WTC11 (cell line): Measurements from ENCODE around the gene ADARB2. TPM values are rescaled to one million over a fixed set of nuclear protein-coding genes. Genes with fewer than 3 reads are reported as not detected.

ENCODE experiments used
- ATAC-seq: fragments of 200-7000 bp; cut with Tn5 transposase; 2 replicates; pipeline ENCODE4 v1.10.0; 2021; ENCODE audit warnings: mild to moderate bottlenecking, moderate library complexity
- CTCF ChIA-PET: fragments of 300-600 bp; sonication (Branson Sonifier 250); formaldehyde crosslinking; loops from one replicate; lab custom pipeline; 2021; ENCODE audit warnings: antibody characterized with exemption; lab: Charles Lee
- POLR2A ChIA-PET: fragments of 350-600 bp; sonication (Branson Sonifier 250); formaldehyde crosslinking; loops from one replicate; lab custom pipeline; 2021; ENCODE audit warnings: antibody characterized with exemption; lab: Charles Lee
- DNase-seq: peaks from one replicate; pipeline ENCODE4 v3.0.0; 2021; ENCODE audit warnings: low spot score
- H3K27ac Mint-ChIP-seq: 2 replicates; pipeline ENCODE4 v1.8.0; 2021; ENCODE audit warnings: mixed read lengths
- H3K27me3 Mint-ChIP-seq: 2 replicates; pipeline ENCODE4 v1.8.0; 2021; ENCODE audit warnings: low read depth, mild to moderate bottlenecking, moderate library complexity, mixed read lengths
- H3K36me3 Mint-ChIP-seq: 2 replicates; pipeline ENCODE4 v1.8.0; 2021; ENCODE audit warnings: mixed read lengths
- H3K4me1 Mint-ChIP-seq: 2 replicates; pipeline ENCODE4 v1.8.0; 2022; ENCODE audit warnings: mixed read lengths
- H3K4me3 Mint-ChIP-seq: 2 replicates; pipeline ENCODE4 v1.8.0; 2021; ENCODE audit warnings: mild to moderate bottlenecking, moderate library complexity, mixed read lengths
- H3K9me3 Mint-ChIP-seq: 2 replicates; pipeline ENCODE4 v1.8.0; 2021; ENCODE audit warnings: mixed read lengths
- ATF6 ChIP-seq: sonication (generic); formaldehyde crosslinking; IDR thresholded peaks from 2 replicates; pipeline ENCODE4 v1.8.1; 2023; ENCODE audit warnings: mild to moderate bottlenecking, missing genetic modification reagents
- FOXJ3 ChIP-seq: sonication (generic); formaldehyde crosslinking; IDR thresholded peaks from 2 replicates; pipeline ENCODE4 v1.9.0; 2021; ENCODE audit warnings: missing genetic modification reagents, mild to moderate bottlenecking, borderline replicate concordance
- GRHL2 ChIP-seq: fragments of 250-450 bp; sonication (Bioruptor Pico); IDR thresholded peaks from 2 replicates; pipeline ENCODE4 v1.8.0; 2022; ENCODE audit warnings: mild to moderate bottlenecking, moderate library complexity; ENCODE audit not compliant: insufficient replicate concordance, severe bottlenecking
- HMGA2 ChIP-seq: fragments of 250-450 bp; sonication (Bioruptor Pico); IDR thresholded peaks from 2 replicates; pipeline ENCODE4 v1.4.0; 2021; ENCODE audit warnings: mild to moderate bottlenecking, moderate library complexity
- SMAD3 ChIP-seq: sonication (generic); formaldehyde crosslinking; IDR thresholded peaks from 2 replicates; pipeline ENCODE4 v1.8.0; 2022; ENCODE audit warnings: missing genetic modification reagents, mild to moderate bottlenecking, borderline replicate concordance
- USF2 ChIP-seq: sonication (generic); formaldehyde crosslinking; IDR thresholded peaks from 2 replicates; pipeline ENCODE4 v1.8.1; 2023; ENCODE audit warnings: mild to moderate bottlenecking, missing genetic modification reagents, moderate library complexity
- ZNF219 ChIP-seq: sonication (generic); formaldehyde crosslinking; IDR thresholded peaks from 2 replicates; pipeline ENCODE4 v1.8.0; 2023; ENCODE audit warnings: missing genetic modification reagents, mild to moderate bottlenecking, borderline replicate concordance
- ZNF317 ChIP-seq: sonication (generic); formaldehyde crosslinking; IDR thresholded peaks from 2 replicates; pipeline ENCODE4 v1.8.1; 2023; ENCODE audit warnings: low read depth, mild to moderate bottlenecking, moderate library complexity, missing genetic modification reagents, borderline replicate concordance
- total RNA-seq: library from RNA; stranded (reverse); gene quantifications from 3 replicates; pipeline ENCODE4 v1.2.3, GENCODE V29; 2021
- TF ChIP-seq, protein P1 (sequence below): sonication (generic); formaldehyde crosslinking; IDR thresholded peaks from 2 replicates; pipeline ENCODE4 v1.8.0; 2022; ENCODE audit warnings: mild to moderate bottlenecking, missing genetic modification reagents
- TF ChIP-seq, protein P2 (sequence below): sonication (generic); formaldehyde crosslinking; IDR thresholded peaks from 2 replicates; pipeline ENCODE4 v1.8.0; 2022; ENCODE audit warnings: mild to moderate bottlenecking, missing genetic modification reagents
- TF ChIP-seq, protein P3 (sequence below): fragments of 250-450 bp; sonication (Bioruptor Pico); IDR thresholded peaks from 2 replicates; pipeline ENCODE4 v1.9.0; 2021; ENCODE audit warnings: mild to moderate bottlenecking

ADARB2 gene
- total RNA-seq, 1 experiment from 2014 or later = 3.7 TPM

DNA sequence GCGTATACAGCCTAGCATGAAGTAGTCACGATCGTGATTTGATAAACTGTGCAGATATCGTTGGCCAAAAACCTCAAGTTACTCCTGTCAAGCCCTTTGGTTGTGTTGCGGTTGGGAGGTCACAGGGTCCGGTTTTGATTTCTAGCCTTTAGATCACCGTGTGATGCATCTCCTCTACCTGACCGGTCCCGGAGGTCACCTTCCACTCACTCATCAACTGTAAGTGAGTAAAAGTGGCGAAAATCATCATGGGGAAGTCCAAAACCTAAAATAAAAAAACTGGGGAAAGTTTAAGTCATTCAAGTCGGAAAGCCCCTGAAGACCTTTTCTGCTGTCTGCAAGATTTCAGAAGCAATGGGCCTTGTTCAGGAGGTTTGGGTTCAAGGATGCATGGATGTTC lies 62.8 kb downstream of the ADARB2 start:
- Mint-ChIP-seq H3K9me3 (no peaks in the 10 kb centered on the region; the same call in 1 of the 2 replicates), H3K4me3 (no peak overlapping the region), H3K4me1 (peaks cover 16% of the 10 kb centered on the region), H3K27ac (no peak overlapping the region), H3K27me3 (no peaks in the 10 kb centered on the region; the same call in 1 of the 2 replicates), H3K36me3 (no peaks in the 10 kb centered on the region)
- DNase-seq = no peak
- CTCF ChIA-PET = no interaction called here
- TF ChIP-seq, protein P1, sequence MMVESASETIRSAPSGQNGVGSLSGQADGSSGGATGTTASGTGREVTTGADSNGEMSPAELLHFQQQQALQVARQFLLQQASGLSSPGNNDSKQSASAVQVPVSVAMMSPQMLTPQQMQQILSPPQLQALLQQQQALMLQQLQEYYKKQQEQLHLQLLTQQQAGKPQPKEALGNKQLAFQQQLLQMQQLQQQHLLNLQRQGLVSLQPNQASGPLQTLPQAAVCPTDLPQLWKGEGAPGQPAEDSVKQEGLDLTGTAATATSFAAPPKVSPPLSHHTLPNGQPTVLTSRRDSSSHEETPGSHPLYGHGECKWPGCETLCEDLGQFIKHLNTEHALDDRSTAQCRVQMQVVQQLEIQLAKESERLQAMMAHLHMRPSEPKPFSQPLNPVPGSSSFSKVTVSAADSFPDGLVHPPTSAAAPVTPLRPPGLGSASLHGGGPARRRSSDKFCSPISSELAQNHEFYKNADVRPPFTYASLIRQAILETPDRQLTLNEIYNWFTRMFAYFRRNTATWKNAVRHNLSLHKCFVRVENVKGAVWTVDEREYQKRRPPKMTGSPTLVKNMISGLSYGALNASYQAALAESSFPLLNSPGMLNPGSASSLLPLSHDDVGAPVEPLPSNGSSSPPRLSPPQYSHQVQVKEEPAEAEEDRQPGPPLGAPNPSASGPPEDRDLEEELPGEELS (CRISPR knock-in tag) = no peak
- TF ChIP-seq USF2 = no peak
- TF ChIP-seq, protein P2, sequence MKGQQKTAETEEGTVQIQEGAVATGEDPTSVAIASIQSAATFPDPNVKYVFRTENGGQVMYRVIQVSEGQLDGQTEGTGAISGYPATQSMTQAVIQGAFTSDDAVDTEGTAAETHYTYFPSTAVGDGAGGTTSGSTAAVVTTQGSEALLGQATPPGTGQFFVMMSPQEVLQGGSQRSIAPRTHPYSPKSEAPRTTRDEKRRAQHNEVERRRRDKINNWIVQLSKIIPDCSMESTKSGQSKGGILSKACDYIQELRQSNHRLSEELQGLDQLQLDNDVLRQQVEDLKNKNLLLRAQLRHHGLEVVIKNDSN (CRISPR knock-in tag) = no peak
- TF ChIP-seq, protein P3, sequence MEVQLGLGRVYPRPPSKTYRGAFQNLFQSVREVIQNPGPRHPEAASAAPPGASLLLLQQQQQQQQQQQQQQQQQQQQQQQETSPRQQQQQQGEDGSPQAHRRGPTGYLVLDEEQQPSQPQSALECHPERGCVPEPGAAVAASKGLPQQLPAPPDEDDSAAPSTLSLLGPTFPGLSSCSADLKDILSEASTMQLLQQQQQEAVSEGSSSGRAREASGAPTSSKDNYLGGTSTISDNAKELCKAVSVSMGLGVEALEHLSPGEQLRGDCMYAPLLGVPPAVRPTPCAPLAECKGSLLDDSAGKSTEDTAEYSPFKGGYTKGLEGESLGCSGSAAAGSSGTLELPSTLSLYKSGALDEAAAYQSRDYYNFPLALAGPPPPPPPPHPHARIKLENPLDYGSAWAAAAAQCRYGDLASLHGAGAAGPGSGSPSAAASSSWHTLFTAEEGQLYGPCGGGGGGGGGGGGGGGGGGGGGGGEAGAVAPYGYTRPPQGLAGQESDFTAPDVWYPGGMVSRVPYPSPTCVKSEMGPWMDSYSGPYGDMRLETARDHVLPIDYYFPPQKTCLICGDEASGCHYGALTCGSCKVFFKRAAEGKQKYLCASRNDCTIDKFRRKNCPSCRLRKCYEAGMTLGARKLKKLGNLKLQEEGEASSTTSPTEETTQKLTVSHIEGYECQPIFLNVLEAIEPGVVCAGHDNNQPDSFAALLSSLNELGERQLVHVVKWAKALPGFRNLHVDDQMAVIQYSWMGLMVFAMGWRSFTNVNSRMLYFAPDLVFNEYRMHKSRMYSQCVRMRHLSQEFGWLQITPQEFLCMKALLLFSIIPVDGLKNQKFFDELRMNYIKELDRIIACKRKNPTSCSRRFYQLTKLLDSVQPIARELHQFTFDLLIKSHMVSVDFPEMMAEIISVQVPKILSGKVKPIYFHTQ = no peak
- TF ChIP-seq HMGA2 (CRISPR knock-in tag) = no peak
- TF ChIP-seq GRHL2 = no peak
- POLR2A ChIA-PET = no interaction called here
- ATAC-seq = no peak

- Mint-ChIP-seq H3K36me3 (no peaks in the 10 kb centered on the region), H3K27me3 (no peaks in the 10 kb centered on the region; the same call in 1 of the 2 replicates), H3K9me3 (no peaks in the 10 kb centered on the region; the same call in 1 of the 2 replicates), H3K4me1 (peaks cover 8% of the 10 kb centered on the region), H3K27ac (no peak overlapping the region), H3K4me3 (no peak overlapping the region)
- no peak for DNase-seq
- TF ChIP-seq ATF6 (no peak), ZNF219 (CRISPR knock-in tag) (no peak), FOXJ3 (CRISPR knock-in tag) (no peak), ZNF317 (CRISPR knock-in tag) (no peak), SMAD3 (CRISPR knock-in tag) (no peak)
- CTCF ChIA-PET = no interaction called here
- ATAC-seq = no peak
- POLR2A ChIA-PET = no interaction called here
Observed at GRCh38 chr10:1673568-1674345, 63.6 kb downstream of the ADARB2 start.
